Activated naive CD4-positive, alpha-beta T cell treated with anti-CD3 and anti-CD28 coated beads, Interleukin-2, amount 50 U/mL, for 16 hours (primary cell): ENCODE data around the gene GRIN3B.

Experiments
- DNase-seq: peaks from one replicate; pipeline ENCODE4 v3.0.0-alpha.2; 2020

The GRIN3B gene

DNA sequence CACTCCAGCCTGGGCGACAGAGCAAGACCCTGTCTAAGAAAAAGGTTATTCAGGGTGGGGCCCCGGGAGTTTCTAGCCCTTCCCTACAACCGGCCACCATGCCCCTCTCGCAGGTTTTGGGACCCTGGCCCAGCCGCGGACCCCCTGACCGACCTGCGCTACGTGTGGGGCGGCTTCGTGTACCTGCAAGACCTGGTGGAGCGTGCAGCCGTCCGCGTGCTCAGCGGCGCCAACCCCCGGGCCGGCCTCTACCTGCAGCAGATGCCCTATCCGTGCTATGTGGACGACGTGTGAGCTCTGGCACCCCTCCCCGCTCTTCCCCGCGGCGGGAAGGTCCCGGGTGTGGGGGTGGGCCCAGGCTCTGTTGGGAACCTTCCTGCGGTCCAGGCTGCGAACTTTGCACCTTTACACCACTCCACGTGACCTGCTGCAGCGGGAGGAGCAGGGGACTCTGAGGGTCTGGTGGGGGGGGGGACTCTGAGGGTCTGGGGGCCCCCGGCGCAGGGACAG lies 46.0 kb downstream of the GRIN3B start:
- DNase-seq, result peak; percentile 8

- DNase-seq, result peak; percentile 10
These were observed 46.8 kb downstream of the GRIN3B start for GRCh38 chr19:1046836-1047695.

DNA sequence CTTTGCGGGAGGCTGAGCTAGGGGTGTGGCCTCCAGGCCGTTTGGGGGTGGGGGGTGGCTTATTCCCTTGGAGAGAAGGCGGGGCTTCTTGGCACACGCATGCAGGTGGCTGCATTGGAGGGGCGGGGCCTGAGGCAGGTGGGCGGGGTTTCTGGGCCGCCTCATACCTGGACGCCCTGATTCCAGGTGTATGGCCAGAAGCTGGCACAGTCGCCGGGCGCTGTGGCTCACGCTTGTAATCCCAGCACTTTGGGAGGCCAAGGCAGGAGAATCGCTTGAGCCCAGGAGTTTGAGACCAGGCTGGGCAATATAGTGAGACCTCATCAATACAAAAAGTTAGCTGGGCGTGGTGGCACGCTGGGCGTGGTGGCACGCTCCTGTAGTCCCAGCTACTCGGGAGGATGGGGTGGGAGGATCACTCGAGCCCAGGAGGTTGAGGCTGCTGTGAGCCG lies 47.5 kb downstream of the GRIN3B start:
- DNase-seq, result no peak

DNA sequence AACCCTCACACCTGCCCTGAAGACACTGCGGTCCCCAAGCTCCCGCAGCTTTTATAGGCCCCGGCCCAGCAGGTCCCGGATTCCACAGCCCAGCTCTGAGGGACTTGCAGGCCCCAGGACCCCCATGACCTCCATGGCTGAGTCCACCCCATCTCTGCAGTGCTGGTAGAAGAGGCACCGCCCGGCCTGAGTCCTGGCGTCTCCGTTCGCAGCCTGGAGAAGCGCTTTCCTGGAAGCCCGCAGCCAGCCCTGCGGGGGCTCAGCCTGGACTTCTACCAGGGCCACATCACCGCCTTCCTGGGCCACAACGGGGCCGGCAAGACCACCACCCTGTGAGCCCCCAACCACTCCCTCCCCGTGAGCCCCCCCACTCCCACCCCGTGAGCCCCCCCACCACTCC lies 48.9 kb downstream of the GRIN3B start:
- DNase-seq, result no peak

- DNase-seq, result no peak
These were observed 49.6 kb downstream of the GRIN3B start for GRCh38 chr19:1049800-1050199.

GRCh38 chr19:1050989-1051788 lies 51.0 kb downstream of the GRIN3B start:
- DNase-seq, result no peak

- no peak for DNase-seq
These were observed 51.6 kb downstream of the GRIN3B start for GRCh38 chr19:1051791-1052190.

DNA sequence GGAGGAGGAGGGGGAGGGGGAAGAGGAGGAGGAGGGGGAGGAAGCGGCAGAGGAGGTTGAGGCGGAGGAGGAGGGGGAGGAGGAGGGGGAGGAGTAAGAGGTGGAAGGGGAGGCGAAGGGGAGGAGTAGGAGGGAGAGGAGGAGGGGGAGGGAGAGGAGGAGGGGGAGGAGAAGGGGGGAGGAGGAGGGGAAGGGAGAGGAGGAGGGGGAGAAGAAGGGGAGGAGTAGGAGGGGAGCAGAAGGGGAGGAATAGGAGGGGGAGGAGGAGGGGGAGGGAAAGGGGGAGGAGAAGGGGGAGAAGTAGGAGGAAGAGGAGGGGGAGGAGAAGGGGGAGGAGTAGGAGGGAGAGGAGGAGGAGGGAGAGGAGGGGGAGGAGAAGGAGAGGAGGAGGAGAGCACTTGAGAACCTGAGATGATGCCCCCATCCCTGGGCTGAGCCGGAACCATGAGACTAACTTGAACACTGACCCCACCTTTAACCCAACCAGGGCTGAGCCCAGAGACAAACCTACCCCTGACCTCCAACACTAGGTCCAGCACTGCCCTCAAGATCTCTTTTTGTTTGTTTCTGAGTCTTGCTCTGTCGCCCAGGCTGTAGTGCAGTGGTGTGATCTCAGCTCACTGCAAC lies 52.2 kb downstream of the GRIN3B start:
- no peak for DNase-seq

DNA sequence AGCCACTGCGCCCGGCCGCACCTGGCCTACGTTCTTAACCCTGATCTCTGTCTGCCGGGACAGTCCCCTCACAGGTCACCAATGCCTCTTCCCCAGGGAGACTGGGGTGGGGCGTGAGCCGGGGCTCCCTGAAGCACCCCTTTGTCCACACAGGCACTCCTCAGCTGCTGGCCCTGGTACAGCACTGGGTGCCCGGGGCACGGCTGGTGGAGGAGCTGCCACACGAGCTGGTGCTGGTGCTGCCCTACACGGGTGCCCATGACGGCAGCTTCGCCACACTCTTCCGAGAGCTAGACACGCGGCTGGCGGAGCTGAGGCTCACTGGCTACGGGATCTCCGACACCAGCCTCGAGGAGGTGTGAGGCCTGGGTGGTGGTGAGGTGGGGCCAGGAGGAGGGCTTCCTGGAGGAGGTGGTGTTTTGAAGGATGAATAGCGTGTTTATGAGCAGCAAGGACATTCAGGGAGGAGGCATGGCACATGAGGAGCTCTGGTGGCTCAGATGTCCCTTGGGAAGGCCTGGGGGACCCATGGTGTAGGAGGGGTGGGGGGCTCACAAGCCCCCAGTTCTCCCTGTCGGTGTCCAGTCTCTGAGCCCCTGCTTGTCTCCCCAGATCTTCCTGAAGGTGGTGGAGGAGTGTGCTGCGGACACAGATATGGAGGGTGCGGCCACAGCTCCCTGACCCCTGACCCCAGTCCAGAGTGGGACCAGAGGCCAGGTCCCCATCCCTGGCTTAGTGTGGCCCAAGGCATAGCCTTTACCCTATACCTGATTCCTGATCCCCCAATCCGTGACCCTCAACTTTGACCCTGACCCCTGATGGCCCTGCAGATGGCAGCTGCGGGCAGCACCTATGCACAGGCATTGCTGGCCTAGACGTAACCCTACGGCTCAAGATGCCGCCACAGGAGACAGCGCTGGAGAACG lies 53.2 kb downstream of the GRIN3B start:
- no peak for DNase-seq

GRCh38 chr19:1054102-1055027 lies 54.1 kb downstream of the GRIN3B start:
- no peak for DNase-seq

DNA sequence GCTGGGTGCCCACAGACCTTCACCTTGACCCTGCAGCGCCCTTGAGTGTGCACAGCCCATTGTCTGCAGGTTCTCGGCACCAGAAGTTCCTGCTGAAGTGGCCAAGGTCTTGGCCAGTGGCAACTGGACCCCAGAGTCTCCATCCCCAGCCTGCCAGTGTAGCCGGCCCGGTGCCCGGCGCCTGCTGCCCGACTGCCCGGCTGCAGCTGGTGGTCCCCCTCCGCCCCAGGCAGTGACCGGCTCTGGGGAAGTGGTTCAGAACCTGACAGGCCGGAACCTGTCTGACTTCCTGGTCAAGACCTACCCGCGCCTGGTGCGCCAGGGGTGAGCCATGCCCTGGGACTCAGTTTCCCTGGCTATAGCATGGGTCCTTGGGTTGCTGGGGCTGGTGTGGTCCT lies 54.8 kb downstream of the GRIN3B start:
- no peak for DNase-seq

DNA sequence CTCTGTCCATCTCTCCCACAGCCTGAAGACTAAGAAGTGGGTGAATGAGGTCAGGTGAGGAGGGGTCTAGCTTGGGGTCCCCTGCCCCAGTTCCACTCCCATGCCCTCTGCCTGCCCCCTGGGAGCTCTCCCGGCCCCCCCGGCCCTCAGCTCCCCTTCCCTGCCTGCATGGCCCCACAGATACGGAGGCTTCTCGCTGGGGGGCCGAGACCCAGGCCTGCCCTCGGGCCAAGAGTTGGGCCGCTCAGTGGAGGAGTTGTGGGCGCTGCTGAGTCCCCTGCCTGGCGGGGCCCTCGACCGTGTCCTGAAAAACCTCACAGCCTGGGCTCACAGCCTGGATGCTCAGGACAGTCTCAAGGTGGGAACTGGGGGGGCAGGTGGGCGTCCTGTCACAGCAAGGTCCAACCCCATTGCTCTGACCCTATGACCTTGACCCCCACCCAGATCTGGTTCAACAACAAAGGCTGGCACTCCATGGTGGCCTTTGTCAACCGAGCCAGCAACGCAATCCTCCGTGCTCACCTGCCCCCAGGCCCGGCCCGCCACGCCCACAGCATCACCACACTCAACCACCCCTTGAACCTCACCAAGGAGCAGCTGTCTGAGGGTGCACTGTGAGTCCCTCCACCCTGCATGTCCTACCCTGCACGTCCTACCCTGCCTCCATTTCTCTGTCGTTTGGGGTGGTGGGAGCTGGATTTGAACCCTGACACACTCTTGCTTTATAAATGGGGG lies 55.8 kb downstream of the GRIN3B start:
- DNase-seq, result peak; percentile 7

- peak; percentile 43 for DNase-seq
These were observed 57.1 kb downstream of the GRIN3B start for GRCh38 chr19:1057176-1057855.

- no peak for DNase-seq
These were observed 57.9 kb downstream of the GRIN3B start for GRCh38 chr19:1058112-1058511.
